Measurements from ENCODE around the gene RASL11A. TPM values are rescaled to one million over a fixed set of nuclear protein-coding genes. Genes with fewer than 3 reads are reported as not detected.
"Not testable (repeated sequence)": the region's sequence is repeated elsewhere in the genome, so short reads cannot be mapped to it uniquely, and the experiment has no call there.

The RASL11A gene
- total RNA-seq, 1 donor from 2014 or later = 5.3 TPM

DNA sequence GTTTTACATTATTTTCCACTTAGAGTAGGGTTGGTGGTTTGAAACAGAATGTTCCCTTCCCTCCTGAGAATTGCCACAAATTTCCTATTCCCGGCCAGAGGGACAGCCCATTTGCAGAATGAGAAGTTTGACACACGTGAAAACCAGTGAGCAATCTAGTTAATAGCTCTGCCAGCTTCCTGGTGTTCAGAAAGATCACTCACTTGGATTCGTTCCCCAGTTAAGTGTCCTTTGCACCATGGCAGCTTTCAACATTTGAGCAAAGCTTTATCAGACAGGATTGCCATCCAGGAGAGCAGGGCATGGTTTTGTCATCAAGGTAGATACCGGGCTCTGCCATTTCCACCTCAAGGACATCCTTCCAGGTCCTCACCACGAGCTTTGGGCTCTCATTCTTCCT lies 28.2 kb downstream of the RASL11A start:
- no peak overlapping the region for H3K27ac ChIP-seq (replicated peaks)
- no peak overlapping the region for H3K4me3 ChIP-seq
- peaks cover 12% of the 10 kb centered on the region for H3K4me1 ChIP-seq
- no peaks in the 10 kb centered on the region for H3K36me3 ChIP-seq
- H3K9me3 ChIP-seq (replicated peaks) = no peaks in the 10 kb centered on the region
- H3K27me3 ChIP-seq (ENCODE audit: low read depth) = peaks cover 16% of the 10 kb centered on the region
- DNase-seq = no peak
- intact Hi-C loops (cut with micrococcal nuclease) = no loop called here
- TF ChIP-seq, protein P1, sequence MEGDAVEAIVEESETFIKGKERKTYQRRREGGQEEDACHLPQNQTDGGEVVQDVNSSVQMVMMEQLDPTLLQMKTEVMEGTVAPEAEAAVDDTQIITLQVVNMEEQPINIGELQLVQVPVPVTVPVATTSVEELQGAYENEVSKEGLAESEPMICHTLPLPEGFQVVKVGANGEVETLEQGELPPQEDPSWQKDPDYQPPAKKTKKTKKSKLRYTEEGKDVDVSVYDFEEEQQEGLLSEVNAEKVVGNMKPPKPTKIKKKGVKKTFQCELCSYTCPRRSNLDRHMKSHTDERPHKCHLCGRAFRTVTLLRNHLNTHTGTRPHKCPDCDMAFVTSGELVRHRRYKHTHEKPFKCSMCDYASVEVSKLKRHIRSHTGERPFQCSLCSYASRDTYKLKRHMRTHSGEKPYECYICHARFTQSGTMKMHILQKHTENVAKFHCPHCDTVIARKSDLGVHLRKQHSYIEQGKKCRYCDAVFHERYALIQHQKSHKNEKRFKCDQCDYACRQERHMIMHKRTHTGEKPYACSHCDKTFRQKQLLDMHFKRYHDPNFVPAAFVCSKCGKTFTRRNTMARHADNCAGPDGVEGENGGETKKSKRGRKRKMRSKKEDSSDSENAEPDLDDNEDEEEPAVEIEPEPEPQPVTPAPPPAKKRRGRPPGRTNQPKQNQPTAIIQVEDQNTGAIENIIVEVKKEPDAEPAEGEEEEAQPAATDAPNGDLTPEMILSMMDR (IDR thresholded peaks at IDR 0.05; ENCODE audit: borderline replicate concordance) = no peak

DNA sequence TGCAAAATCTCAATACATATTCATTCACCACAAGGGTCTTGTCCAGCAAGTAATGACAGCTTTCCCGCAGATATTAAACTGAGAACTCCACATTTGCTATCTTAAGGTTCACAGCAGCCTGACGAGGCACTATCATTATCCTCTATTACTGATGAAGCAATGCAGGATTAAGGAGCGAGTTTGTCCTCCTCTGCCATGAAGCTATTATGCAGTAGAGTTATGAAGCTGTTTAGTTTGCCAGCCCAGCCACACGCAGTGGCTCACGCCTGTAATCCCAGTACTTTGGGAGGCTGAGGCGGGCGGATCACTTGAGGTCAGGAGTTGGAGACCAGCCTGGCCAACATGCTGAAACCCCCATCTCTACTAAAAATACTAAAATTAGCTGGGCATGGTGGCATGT lies 29.8 kb downstream of the RASL11A start:
- intact Hi-C loops (cut with micrococcal nuclease); H3K27ac ChIP-seq (replicated peaks); DNase-seq; H3K9me3 ChIP-seq (replicated peaks); H3K36me3 ChIP-seq; H3K4me1 ChIP-seq; H3K4me3 ChIP-seq: not testable (repeated sequence)
- H3K27me3 ChIP-seq (ENCODE audit: low read depth) = peaks cover 16% of the 10 kb centered on the region

DNA sequence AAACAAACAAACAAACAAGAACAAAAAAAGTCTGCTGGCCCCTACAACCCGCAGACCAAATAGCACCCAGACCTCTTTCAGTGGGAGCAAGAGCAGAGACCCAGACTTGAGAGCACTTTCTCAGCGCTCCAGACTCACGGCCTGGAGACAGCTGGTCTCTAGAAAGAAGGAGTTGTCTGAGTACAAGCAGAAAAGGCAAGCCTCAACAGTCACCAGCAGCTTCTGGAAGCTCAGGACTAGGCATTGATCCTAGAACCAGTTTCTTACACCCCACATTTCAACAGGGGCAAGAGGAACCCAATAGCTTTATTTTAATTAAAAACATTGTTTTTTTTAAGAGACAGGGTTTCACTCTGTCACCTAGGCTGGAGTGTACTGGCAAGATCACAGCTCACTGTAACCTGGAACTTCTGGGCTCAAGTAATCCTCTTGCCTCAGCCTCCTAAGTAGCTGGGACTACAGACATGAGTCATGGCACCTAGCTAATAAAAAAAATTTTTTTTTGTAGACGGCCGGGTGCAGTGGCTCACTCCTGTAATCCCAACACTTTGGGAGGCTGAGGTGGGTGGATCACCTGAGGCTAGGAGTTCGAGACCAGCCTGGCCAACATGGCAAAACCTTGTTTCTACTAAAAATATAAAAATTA lies 30.4 kb downstream of the RASL11A start:
- Histone ChIP-seq H3K27me3 (ENCODE audit: low read depth) (peaks cover 16% of the 10 kb centered on the region), H3K36me3 (no peaks in the 10 kb centered on the region), H3K4me3 (no peak overlapping the region), H3K27ac (replicated peaks) (no peak overlapping the region), H3K9me3 (replicated peaks) (no peaks in the 10 kb centered on the region), H3K4me1 (peaks cover 6% of the 10 kb centered on the region)
- intact Hi-C loops (cut with micrococcal nuclease) = no loop called here
- no peak for DNase-seq
- TF ChIP-seq, protein P1 (IDR thresholded peaks at IDR 0.05; ENCODE audit: borderline replicate concordance) = no peak

DNA sequence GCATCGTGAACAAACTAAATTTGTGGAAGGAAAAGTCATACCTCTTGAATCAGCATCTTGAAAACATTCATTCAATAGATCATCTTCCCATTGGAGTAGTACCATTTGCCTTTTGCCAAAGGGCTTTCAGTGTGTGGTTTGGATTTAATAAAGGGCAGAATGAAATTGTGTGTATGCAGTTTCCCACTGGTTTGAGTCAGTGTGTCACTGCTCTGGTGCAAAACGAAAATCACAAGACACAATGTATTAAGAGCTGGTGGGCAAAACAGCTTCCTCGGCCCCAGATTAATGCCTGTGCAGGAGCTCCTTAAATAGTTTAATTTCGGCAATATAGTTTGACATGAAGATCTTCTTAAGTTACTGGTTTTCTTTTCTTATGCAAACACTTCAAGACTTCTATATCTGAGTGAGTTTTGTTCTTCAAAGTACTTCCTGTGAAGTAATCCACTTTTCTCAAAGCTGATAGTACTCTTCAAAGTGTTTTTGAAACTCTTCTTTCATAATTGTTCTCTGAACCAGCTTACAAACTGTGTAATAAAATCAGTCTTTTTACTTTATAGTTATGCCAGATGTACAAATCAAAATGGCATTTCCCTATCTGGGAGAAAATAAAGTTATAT lies 32.1 kb downstream of the RASL11A start:
- intact Hi-C loops (cut with micrococcal nuclease) = no loop called here
- no peak for DNase-seq
- Histone ChIP-seq H3K36me3 (no peaks in the 10 kb centered on the region), H3K27me3 (ENCODE audit: low read depth) (peaks cover 7% of the 10 kb centered on the region), H3K9me3 (replicated peaks) (no peaks in the 10 kb centered on the region), H3K4me1 (peaks cover 6% of the 10 kb centered on the region), H3K27ac (replicated peaks) (no peak overlapping the region), H3K4me3 (no peak overlapping the region)
- TF ChIP-seq, protein P1 (IDR thresholded peaks at IDR 0.05; ENCODE audit: borderline replicate concordance) = no peak

DNA sequence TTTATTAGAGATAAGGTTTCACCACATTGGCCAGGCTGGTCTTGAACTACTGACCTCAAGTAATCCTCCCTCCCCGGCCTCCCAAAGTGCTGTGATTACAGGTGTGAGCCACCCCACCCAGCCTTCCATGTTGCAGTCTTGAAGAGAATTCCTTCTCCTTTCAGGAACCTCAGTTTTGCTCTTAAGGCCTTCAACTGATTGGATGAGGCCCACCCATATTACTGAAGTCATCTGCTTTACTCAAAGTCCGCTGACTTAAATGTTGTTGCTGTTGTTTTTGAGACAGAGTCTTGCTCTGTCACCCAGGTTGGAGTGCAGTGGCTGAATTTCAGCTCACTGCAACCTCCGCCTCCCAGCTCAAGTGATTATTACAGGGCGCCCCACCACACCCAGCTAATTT lies 33.5 kb downstream of the RASL11A start:
- no peak overlapping the region for H3K27ac ChIP-seq (replicated peaks)
- no peak overlapping the region for H3K4me3 ChIP-seq
- H3K4me1 ChIP-seq = no peaks in the 10 kb centered on the region
- H3K27me3 ChIP-seq (ENCODE audit: low read depth) = peaks cover 10% of the 10 kb centered on the region
- TF ChIP-seq, protein P1 (IDR thresholded peaks at IDR 0.05; ENCODE audit: borderline replicate concordance) = no peak
- intact Hi-C loops (cut with micrococcal nuclease) = no loop called here
- no peak for DNase-seq
- H3K36me3 ChIP-seq = no peaks in the 10 kb centered on the region
- H3K9me3 ChIP-seq (replicated peaks) = no peaks in the 10 kb centered on the region

DNA sequence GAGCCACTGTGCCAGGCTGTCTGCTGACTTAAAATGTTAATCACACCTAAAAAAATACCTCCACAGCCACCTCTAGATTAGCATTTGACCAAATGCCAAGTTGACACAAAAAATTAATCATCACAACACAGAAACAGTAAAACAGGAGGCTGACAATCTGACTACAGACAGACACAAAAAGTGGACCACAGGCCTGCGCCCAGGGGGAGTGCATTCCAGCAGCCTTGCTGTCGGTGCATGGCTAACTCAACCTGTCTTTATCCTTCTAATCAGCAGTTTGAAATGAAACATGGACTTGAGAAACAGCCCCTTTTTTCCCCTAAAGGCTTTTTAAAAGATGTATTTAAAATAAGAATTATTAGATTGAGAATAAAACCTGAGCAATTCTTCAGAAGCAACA lies 34.0 kb downstream of the RASL11A start:
- H3K4me1 ChIP-seq = no peaks in the 10 kb centered on the region
- no peak for DNase-seq
- intact Hi-C loops (cut with micrococcal nuclease) = no loop called here
- peaks cover 10% of the 10 kb centered on the region for H3K27me3 ChIP-seq (ENCODE audit: low read depth)
- H3K4me3 ChIP-seq = no peak overlapping the region
- no peak overlapping the region for H3K27ac ChIP-seq (replicated peaks)
- TF ChIP-seq, protein P1 (IDR thresholded peaks at IDR 0.05; ENCODE audit: borderline replicate concordance) = no peak
- no peaks in the 10 kb centered on the region for H3K36me3 ChIP-seq
- H3K9me3 ChIP-seq (replicated peaks) = no peaks in the 10 kb centered on the region
